HG03442 (cell line): ENCODE measurements around the gene UBR3.
"Not testable (repeated sequence)": the region's sequence is repeated elsewhere in the genome, so short reads cannot be mapped to it uniquely, and the experiment has no call there.

ENCODE experiments used
- ATAC-seq: cut with Tn5 transposase; IDR thresholded peaks from one replicate; pipeline ENCODE4 v1.9.1; 2021; ENCODE audit warnings: mild to moderate bottlenecking, moderate library complexity; ENCODE audit not compliant: unreplicated experiment

Gene UBR3

DNA sequence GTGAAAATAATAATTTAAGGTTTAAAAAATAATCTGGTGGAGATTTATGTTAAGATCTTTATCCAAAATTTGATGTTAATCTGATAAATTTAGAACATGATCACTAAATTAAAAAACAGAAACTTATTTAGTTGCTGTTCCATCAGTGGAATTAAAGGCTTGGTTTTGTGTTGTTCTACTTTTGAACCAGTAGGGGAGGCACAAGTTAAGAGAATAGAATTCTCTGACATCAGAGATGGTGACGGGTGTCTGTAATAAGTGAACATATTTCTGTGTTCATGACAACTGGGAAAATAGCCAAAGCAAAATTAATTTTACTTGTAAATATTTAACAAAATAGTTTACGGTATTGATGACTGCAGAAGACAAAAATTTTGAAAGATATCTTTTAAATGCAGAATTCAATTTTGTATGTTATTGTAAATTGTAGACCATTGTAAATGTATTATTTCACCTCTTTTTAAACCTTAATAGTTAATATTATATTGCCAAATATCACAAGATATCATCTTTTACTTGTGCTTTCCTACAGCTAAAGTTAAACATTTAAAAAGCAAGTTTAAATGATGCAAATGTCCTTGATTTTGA, 106.0 kb downstream of the UBR3 start:
- ATAC-seq = no peak

DNA sequence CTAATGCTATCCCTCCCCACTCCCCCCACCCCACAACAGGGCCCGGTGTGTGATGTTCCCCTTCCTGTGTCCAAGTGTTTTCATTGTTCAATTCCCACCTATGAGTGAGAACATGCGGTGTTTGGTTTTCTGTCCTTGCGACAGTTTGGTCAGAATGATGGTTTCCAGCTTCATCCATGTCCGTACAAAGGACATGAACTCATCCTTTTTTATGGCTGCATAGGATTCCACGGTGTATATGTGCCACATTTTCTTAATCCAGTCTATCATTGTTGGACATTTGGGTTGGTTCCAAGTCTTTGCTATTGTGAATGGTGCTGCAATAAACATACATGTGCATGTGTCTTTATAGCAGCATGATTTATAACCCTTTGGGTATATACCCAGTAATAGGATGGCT, 109.4 kb downstream of the UBR3 start:
- not testable (repeated sequence) for ATAC-seq

DNA sequence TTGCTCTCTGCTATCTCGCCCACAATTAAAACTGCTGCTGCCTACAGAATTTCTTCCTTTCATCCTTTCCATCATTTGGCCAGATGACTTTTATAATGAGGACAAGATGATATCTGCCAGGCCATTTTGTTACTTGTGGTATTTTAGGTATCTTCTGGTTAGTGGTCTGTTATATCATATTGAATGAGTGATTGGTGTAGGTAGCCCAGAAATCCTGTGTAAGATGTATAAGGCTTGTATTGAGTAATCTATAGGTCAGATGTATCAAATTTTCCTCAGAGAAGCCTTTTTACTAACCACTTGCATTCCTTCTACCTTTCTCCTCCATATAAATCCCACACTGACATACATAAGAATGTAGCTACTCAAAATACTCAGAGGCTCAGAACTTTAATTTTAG, 118.3 kb downstream of the UBR3 start:
- no peak for ATAC-seq

DNA sequence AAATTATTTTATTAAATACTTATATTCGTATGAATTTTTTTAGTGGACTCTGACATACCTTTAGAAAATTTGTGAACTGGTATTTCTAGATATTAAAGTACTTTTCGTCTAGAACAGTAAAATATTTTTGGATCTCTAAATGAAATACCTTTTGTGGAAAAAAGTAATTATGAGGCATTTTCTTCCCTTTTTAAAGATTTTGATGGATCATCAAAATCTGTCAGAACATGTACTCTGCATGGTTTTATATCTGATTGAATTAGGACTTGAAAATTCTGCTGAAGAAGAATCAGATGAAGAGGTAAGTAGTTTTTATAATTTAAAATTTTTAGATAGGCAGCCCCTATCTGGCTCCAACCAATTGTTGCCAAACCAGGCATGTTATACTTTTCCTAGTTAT, 118.8 kb downstream of the UBR3 start:
- ATAC-seq = no peak

DNA sequence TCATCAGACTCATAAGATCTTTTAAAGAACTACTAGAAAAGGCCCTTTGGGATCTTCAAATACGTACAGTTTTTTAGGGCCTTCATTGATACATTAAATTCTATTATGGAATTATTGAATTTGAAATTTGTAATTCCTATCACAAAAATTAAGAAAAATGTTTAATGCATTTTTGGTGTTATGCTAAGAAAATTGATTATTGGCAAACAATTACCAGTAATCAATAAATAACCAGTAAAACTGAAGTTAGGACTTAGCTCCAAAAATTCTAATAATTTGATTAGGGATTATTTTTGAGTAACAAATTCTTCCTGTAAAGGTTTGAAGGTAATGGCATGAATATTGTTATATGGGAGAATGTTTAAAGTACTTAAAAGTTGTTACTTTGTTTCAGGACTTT, 119.3 kb downstream of the UBR3 start:
- no peak for ATAC-seq

DNA sequence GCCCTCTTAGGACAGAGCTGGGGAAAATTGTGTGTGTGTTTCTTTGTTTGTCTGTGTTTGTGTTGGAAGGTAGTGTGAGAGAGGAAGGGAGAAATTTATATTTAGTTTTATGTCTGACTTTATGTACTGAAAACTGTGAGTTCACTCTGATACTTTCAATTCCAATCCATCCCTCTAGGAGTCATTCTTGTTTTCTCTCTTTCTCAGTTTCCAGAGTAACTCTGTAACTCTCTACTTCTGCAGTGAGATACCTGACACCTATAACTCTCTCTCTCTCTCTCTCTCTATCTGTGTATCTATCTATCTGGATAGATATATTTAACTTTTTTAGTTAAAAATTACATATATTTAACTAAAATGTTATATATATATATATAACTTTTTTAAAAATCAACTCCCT, 128.7 kb downstream of the UBR3 start:
- ATAC-seq = no peak

DNA sequence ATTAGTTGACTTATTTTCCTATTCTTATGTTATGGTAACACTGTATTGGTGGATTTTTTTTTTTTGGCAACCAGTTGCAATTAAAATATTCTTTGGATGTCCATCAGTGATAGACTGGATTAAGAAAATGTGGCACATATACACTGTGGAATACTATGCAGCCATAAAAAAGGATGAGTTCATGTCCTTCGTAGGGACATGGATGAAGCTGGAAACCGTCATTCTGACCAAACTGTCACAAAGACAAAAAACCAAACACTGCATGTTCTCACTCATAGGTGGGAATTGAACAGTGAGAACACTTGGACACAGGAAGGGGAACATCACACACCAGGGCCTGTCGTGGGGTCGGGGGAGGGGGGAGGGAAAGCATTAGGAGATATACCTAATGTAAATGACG, 130.0 kb downstream of the UBR3 start:
- ATAC-seq = not testable (repeated sequence)

DNA sequence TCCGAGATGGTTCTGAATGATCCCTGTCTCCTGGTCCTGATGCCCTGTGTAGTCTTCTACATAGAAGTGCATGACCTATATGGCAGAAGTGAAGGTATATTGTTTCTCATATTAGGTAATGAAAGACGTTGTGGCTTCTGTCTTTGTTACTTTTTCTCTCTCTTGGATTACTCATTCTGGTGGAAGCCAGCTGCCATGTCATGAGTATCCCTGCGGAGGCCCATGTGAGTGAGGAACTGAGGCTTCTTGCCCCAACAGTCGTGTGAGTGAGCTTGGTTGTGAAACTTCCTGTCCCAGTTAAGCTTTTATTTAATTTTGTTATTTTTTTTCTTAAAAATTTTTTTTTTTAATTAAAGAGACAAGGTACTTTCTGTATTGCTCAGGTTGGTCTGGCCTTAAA, 134.7 kb downstream of the UBR3 start:
- no peak for ATAC-seq

DNA sequence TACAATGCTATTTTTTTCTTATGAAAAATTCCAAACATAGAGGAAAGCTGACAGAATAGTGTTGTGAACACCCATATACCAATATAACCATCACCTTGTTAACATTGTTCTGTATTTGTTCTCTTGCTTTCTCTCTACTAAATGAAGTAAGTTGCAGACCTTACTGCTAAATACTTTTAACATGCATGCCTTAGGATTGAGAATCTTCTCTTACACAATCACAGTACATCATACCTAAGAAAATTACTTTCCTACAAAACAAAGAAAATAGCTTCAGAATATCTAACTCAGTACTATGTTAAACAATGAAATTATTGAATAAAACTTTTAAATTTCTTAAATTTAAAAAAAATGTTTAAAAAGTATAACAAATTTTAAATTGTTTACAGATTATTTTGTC, 136.5 kb downstream of the UBR3 start:
- ATAC-seq = no peak

DNA sequence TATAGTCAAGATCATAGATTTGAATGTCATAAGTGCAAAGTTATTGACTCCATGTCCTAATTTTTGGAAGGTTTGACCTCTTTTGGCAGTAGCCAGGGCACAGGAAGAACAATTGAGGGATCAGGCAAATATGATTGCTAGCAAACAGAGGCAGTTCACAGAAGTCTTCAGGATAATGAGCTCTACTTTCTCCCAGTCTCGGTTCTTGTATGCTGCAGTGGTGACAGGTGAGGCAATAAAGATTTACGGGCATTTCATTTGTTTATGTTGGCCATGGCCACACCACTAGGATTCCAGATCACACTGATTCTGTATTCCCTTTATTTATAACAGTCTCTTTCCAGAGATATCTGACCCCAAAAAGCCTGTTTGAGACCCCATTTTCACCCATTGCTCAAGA, 137.5 kb downstream of the UBR3 start:
- ATAC-seq = no peak

DNA sequence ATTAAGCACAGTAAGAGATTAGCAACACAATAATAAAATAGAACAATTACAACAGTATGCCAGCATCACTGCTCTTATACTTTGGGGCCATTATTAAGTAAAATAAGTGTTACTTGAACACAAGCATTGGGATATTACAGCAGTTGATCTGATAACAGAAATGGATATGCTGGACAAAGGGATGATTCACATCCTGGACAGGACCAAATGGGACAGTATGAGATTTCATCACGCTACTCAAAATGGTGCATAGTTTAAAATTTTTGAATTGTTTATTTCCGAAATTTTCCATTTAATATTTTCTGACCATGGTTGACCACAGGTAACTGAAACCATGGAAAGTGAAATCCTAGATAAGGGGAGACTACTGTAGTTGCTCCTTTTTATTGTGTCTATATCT, 138.2 kb downstream of the UBR3 start:
- no peak for ATAC-seq

DNA sequence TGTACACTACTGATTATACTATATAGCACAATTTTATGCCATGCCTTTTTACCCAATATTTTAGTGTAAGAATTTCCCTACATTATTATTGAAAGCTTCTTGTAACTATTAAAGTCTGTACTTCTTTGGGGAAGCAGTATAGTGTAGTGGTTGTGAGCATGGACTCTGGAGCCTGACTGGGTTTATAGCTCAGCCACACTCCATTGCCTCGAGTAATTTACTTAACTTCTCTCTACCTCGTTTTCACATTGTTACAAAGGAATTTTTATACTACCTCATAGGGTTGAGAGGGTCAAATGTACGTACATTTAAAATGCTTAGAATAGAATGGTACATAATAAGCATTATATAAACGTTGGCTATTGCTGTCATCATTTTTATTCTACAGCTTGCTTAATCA, 139.2 kb downstream of the UBR3 start:
- ATAC-seq = no peak

DNA sequence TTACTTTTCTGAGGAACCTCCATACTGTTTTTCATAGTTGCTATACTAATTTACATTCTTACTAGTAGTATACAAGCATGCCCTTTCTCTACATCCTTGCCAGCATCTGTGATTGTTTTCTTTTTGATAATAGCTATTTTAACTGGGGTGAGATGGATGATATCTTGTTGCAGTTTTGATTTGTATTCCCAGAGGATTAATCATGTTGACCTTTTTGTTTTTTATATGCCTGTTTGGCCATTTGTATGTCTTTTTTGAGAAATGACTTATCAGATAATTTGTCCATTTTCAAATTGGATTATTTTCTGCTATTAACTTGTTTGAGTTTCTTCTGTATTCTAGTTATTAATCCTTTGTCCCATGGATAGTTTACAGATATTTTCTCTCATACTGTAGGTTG, 141.5 kb downstream of the UBR3 start:
- no peak for ATAC-seq

DNA sequence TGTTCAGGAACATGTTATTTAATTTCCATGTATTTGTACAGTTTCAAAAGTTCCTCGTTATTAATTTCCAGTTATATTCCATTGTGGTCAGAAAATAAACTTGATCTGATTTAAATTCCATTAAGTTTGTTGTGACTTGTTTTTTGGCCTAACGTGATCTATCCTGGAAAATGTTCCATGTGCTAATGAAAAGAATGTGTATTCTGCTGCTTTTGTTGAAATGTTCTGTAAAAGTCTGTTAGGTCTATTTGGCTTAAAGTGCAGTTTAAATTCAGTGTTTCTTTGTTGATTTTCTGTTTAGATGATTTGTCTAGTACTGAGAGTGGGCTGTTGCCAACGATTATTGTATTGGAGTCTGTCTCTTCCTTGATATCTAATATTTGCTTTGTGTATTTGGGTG, 148.0 kb downstream of the UBR3 start:
- ATAC-seq = no peak

DNA sequence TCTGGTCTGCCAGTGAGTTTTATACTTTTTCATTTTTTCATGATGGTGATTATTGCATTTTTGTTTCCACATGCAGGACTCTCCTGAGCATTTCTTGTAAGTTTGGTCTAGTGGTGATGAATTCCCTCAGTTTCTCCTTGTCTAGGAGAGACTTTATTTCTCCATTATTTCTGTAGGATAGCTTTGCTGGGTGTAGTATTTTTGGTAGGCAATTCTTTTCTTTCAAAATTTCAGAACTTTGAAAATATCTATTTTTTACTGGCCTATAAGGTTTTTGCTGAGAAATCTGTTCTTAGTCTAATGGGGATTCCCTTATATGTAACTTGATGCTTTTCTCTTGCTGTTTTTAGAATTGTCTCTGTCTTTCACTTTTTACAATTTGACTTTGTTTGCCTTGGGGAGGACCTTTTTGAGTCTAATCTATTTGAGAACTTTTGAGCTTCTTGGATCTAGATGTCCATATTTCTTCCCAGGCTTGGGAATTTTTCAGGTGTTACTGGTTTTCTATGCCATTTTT, 149.1 kb downstream of the UBR3 start:
- no peak for ATAC-seq

DNA sequence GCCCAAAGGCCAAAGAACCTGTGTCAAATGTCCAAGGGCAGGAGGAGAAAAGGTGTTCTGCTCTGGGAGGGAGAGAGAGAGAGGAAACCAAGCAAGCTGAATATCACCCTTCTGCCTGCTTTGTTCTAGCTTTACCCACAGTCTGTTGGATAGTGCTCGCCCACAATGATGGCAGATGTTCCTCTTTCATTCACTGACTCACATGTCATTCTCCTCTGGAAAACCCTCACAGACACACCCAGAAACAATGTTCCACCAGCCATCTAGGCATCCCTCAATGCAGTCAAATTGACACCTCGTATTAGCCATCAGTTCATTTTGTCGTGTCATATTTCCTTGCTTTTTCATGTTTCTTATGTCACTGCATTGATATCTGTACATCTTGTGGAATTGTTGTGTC, 150.3 kb downstream of the UBR3 start:
- ATAC-seq = no peak

DNA sequence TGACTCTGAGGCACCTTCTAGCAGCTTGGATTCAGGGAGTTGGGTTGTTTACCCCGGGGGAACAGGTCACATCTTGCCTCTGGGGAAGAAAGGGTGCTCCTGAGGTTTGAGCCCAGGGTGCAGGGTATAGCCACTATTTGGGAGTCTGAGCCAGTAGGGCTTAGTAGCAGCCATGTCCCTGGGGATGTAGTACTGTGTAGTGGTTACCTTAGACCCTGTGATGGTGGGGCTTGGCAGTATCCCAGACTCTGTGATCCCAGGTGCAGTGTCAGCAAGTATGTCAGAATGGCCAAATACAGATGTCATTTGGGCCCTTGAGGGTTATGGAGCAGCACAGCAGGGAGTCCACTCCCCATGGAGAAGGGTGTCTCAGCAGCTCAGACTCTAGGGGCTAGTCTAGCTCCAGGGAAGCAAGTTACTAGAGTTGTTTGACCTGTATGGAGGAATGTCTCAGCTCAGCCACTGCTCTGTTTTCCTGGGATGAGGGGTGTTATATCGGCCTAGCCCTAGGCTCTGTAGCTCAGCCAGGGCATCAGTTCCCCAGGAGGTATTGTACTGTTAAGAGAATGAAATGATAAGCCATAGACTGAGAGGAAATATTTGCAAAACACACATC, 151.3 kb downstream of the UBR3 start:
- ATAC-seq = no peak

DNA sequence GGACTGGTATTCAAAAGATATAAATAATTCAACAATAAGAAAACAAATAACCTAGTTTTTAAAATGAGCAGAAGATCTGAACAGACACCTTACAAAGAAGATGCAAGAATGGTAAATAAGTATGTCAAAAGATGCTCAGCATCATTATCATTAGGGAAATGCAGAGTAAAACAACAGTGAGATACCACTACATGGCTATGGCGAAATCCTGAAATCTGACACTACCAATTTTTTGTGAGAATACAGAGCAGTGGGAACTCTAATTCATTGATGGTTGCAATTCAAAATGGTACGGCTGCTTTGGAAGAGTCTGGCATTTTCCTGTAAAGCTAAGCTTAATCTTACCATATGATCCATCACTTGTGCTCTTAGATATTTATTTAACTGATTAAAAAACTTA, 151.8 kb downstream of the UBR3 start:
- ATAC-seq = no peak

DNA sequence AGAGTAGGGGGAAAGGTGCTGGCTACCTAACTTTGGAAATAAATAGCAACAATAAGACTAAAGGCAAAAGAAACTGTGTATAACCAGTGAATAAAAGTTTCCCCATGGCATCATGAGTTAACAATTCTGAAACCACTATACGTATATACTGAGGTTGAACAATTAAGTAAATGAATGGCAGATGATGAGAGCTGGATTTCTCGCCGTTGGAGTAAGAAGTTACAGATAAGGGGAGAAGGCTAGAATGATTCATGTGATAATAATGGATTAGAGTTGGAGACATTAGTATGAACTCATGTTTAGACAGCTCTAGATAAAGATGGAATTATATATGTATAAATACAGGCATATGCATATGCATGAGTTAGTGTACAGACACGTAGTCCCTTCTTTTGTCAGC, 152.7 kb downstream of the UBR3 start:
- no peak for ATAC-seq

DNA sequence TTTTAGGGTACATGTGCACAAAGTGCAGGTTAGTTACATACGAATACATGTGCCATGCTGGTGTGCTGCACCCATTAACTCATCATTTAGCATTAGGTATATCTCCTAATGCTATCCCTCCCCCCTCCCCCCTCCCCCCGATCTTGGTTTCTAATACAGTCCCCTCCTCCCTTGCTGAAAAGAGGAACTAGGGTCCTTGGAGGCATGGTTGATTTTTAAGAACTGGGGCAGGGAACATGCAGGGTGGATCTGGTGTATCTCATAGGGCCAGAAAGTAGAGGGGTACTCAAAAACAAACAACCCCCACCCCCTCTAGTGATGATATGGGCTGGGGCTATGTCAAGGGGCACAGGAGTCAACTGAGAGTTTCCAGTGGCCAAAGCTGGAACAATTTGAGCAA, 153.4 kb downstream of the UBR3 start:
- no peak for ATAC-seq

DNA sequence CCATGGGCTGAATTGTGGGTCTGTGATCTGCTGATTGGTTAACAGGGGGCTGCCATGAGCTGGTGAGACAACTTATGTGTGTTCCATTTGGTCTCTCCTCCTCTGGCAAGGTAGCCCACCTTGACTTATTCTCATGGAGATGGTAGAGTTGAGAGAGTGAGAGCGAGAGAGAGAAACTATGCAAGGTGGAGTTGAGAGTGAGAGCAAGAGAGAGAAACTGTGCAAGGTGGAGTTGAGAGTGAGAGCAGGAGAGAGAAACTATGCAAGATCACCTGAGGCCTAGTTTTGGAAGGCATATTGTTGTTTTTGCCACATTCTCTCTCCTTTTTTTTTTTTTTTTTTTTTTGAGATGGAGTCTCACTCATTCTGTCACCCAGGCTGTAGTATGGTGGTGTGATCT, 155.7 kb downstream of the UBR3 start:
- no peak for ATAC-seq

DNA sequence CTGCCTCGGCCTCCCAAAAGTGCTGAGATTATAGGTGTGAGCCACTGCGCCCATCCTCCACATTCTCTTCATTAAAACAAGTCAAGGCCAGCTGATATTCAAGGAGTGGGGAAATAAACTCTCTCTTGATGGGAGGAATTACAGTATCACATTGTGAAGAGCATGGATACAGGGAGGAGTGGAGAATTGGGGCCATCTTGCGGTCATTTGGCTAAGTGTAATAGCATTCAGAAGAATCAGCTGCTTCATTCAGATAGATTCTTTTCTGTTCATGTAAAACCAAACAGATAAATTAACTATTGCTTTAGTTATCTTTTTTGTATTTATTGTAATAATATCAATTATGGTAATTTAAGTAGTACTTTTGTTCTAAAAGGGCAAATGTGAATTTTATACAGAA, 156.3 kb downstream of the UBR3 start:
- no peak for ATAC-seq

DNA sequence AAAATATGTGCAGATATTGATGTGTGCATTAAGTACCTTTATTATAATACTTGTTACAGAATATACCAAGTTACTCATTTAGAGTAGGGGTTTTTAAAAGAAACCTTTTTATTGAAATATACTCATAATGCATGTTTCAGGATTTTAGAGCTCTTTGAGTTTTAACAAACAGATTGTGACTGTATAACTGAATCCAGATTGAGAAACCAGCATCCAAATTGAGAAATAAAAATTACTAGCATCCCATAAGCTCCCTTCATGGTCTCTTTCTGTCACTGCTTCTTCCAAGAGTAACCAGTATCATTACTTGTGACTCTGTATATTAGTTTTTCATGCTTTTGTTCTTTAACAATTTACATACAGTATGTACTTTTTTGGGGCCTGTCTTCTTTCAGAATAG, 156.9 kb downstream of the UBR3 start:
- ATAC-seq = no peak
